HG02642 (cell line): ENCODE results near the gene LTN1.

Experiments used
- ATAC-seq: cut with Tn5 transposase; IDR thresholded peaks from one replicate; pipeline ENCODE4 v1.9.1; 2021; ENCODE audit warnings: mild to moderate bottlenecking; ENCODE audit not compliant: unreplicated experiment, poor library complexity

Gene LTN1

GRCh38 chr21:28892199-28893111, 100.2 kb downstream of the LTN1 start:
- ATAC-seq: no peak

DNA sequence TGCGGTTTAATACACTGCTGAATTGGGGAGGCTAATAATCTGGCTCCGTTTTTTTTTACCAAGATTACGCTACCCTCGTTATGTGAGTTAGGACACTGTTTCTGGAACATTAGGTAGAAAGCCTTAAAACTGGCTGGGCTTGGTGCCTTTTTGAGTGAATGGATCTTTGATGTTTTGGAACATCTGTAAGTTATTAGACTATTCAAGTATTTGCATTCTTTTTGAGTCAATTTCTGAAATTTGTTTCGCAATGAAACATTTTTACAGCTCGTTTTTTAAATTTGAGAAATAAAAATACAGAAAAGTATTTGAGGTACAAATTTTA, 106.9 kb downstream of the LTN1 start:
- no peak for ATAC-seq

- peak; percentile 99 for ATAC-seq
Measured at GRCh38 chr21:28884976-28885852, 107.5 kb downstream of the LTN1 start.

DNA sequence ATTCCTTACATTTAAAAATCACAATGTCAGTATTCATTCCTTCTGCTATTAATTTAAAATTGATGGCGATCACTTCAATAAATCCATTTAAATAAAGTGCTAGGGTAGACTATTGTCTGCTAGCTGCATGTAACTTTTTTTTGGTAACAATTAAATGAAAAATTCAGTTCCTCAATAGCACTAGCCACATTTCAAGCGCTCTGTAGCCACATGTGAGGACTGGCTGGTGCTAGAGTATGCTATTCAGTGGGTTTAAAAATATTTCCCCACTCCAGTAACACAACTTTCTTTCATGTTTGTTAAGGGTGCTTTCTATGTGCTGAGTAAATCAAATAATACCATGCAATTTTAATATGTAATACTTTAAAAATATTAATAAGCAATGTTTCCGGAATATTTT, 108.2 kb downstream of the LTN1 start:
- peak; percentile 21 for ATAC-seq

- no peak for ATAC-seq
Measured at GRCh38 chr21:28883931-28884330, 108.7 kb downstream of the LTN1 start.

- no peak for ATAC-seq
Measured at GRCh38 chr21:28882345-28882744, 110.3 kb downstream of the LTN1 start.
